Fibroblast of gingiva (primary cell): ENCODE data around the gene MSL1.
A peak's percentile ranks its signal among the peaks of the same experiment; 100 is the strongest.

Experiments used
- DNase-seq: peaks from one replicate; pipeline ENCODE4 v3.0.0-alpha.2; 2011; ENCODE audit warnings: low read depth

Gene MSL1

GRCh38 chr17:40091691-40092397, 29.9 kb upstream of the MSL1 start:
- DNase-seq: no peak

- no peak for DNase-seq
Measured at GRCh38 chr17:40092581-40092980, 29.2 kb upstream of the MSL1 start.

GRCh38 chr17:40093005-40093579, 28.7 kb upstream of the MSL1 start:
- DNase-seq: no peak

- DNase-seq: no peak
Measured at GRCh38 chr17:40093580-40094201, 28.1 kb upstream of the MSL1 start.

GRCh38 chr17:40094874-40095273, 26.9 kb upstream of the MSL1 start:
- no peak for DNase-seq

- DNase-seq: no peak
Measured at GRCh38 chr17:40095351-40095943, 26.3 kb upstream of the MSL1 start.

- peak; percentile 38 for DNase-seq
Measured at GRCh38 chr17:40095944-40096791, 25.6 kb upstream of the MSL1 start.

GRCh38 chr17:40097087-40097486, 24.7 kb upstream of the MSL1 start:
- no peak for DNase-seq

GRCh38 chr17:40097931-40098845, 23.6 kb upstream of the MSL1 start:
- DNase-seq: peak; percentile 54

GRCh38 chr17:40098846-40099618, 22.7 kb upstream of the MSL1 start:
- peak; percentile 98 for DNase-seq

- no peak for DNase-seq
Measured at GRCh38 chr17:40099619-40100418, 22.0 kb upstream of the MSL1 start.

GRCh38 chr17:40100419-40100668, 21.4 kb upstream of the MSL1 start, which contains the start of gene NR1D1:
NR1D1 (minus strand) TSS chr17:40100589; CDS start chr17:40100094, 495 bp downstream.
- no peak for DNase-seq

GRCh38 chr17:40100669-40101366, 21.0 kb upstream of the MSL1 start:
- DNase-seq: peak; percentile 97

GRCh38 chr17:40101367-40102210, 20.2 kb upstream of the MSL1 start:
- DNase-seq: no peak

- DNase-seq: no peak
Measured at GRCh38 chr17:40103071-40103661, 18.6 kb upstream of the MSL1 start.

GRCh38 chr17:40103688-40104087, 18.1 kb upstream of the MSL1 start:
- DNase-seq: no peak

GRCh38 chr17:40104594-40105486, 16.9 kb upstream of the MSL1 start:
- DNase-seq: no peak
